Effector memory CD4-positive, alpha-beta T cell (primary cell): Measurements from ENCODE around the gene SH3BGR.
"Not testable (repeated sequence)": the region's sequence is repeated elsewhere in the genome, so short reads cannot be mapped to it uniquely, and the experiment has no call there.

Source experiments
- DNase-seq, 3 donors: peaks; one replicate each; pipeline ENCODE4 v3.0.0-alpha.2; 2020
- H3K27ac ChIP-seq: 2 replicates; pipeline ENCODE4 v1.7.0; 2013; ENCODE audit warnings: mild to moderate bottlenecking, low read length, moderate library complexity; ENCODE audit not compliant: insufficient read depth, poor library complexity, severe bottlenecking
- H3K27me3 ChIP-seq: replicated peaks from 2 replicates; pipeline ENCODE4 v1.7.0; 2013; ENCODE audit warnings: mild to moderate bottlenecking, low read length; ENCODE audit not compliant: insufficient read depth, control insufficient read depth, poor library complexity, severe bottlenecking
- H3K36me3 ChIP-seq: 2 replicates; pipeline ENCODE4 v1.7.0; 2013; ENCODE audit warnings: mild to moderate bottlenecking, low read length, moderate library complexity; ENCODE audit not compliant: control insufficient read depth, insufficient read depth
- H3K4me1 ChIP-seq: 2 replicates; pipeline ENCODE4 v1.7.0; 2013; ENCODE audit warnings: low read length, mild to moderate bottlenecking; ENCODE audit not compliant: control insufficient read depth, insufficient read depth, poor library complexity, severe bottlenecking
- H3K4me3 ChIP-seq: 2 replicates; pipeline ENCODE4 v1.7.0; 2013; ENCODE audit warnings: low read length, low read depth, mild to moderate bottlenecking; ENCODE audit not compliant: insufficient read depth, poor library complexity, severe bottlenecking
- H3K9me3 ChIP-seq: 2 replicates; pipeline ENCODE4 v1.7.0; 2013; ENCODE audit warnings: mild to moderate bottlenecking, low read length, moderate library complexity; ENCODE audit not compliant: control insufficient read depth
- total RNA-seq, 3 donors: gene quantifications; one replicate each; lab custom pipeline; 2026; lab: John Stamatoyannopoulos, UW

Gene SH3BGR
- total RNA-seq = 0 to 0.17 (median 0) reads per million in 3 donors

DNA sequence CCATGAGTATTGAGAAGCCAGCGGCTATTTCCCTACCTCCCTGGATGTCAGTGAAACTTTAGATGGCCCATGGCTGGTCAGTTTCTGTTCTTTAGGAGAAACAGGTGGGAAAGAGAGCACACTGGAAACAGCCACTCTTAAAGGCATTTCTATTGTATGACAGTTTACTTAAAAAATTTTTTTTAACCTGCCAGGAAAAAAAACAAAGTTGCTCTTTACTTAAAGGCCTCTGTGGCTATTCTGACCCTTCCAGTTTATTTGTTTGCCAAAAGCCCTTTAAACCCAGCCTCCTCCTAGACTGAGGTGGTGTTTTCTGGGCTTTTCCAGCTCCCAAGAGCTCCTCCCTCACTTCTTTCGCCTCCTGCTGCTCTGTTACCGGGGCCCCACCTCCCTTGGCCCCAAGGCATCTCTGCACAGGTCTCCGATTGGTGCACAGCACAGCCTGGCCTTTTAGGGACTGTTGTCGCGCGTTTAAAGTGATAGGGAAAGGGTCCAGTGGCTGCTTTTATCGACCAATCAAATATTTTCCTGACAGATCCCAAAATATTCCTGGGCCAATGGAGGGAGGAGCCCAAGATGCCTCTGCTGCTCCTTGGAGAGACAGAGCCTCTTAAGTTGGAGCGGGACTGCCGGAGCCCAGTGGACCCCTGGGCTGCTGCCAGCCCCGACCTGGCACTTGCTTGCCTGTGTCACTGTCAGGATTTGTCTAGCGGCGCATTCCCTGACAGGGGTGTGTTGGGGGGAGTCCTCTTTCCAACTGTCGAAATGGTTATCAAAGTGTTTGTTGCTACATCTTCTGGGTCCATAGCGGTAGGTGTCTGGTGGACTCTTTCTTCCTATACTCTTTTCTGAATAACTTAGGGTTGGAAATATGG lies at the start of gene SH3BGR:
SH3BGR (plus strand) TSS at position 639 of the 875 bp plus-strand sequence; CDS start at position 766, 127 bp downstream.
- no peaks in the 10 kb centered on the region for H3K4me1 ChIP-seq
- H3K27me3 ChIP-seq = no peaks in the 10 kb centered on the region
- no peak within 1 kb of the TSS for H3K27ac ChIP-seq
- no peak within 1 kb of the TSS for H3K4me3 ChIP-seq
- H3K36me3 ChIP-seq = no peaks in the 10 kb centered on the region
- no peak for DNase-seq
- H3K9me3 ChIP-seq = no peaks in the 10 kb centered on the region

DNA sequence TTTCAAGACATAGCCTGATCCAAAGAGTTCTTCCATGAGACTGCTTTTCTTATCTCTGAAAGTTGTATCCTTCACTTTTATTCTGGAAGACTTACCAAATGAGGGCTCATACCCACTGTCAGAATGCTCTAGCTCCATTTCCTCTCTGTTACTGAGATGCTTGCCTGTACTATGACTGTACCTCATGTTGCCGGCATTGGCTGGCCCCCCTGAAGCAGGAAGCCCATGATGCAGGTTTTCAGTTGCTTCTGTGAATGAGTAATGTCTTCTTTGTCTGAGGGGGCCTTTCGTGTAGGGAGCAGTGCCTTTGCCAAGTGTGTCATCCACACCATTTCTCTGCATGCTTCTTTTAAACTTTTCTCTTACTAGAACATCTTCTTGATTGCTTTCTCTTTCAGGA lies 45.7 kb upstream of the SH3BGR start:
- DNase-seq = no peak
- H3K27me3 ChIP-seq = no peaks in the 10 kb centered on the region
- H3K4me1 ChIP-seq = no peaks in the 10 kb centered on the region
- H3K27ac ChIP-seq = no peak overlapping the region
- H3K36me3 ChIP-seq = peaks cover 10% of the 10 kb centered on the region
- H3K9me3 ChIP-seq = no peaks in the 10 kb centered on the region
- no peak overlapping the region for H3K4me3 ChIP-seq

DNA sequence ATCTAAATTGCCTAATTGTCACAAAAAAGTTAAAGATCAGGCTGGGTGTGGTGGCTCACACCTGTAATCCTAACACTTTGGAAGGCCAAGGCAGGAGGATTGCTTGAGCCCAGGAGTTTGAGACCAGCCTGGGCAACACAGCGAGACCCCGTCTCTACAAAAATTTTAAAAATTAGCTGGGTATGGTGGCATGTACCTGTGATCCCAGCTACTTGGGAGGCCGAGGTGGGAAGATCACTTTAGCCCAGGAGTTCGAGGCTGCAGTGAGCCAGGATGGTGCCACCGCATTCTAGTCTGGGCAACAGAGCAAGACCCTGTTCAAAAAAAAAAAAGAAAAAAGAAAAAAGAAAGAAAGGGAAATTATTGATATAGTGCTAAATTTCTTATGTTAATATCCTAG lies 32.6 kb upstream of the SH3BGR start:
- not testable (repeated sequence) for H3K4me1 ChIP-seq, H3K27ac ChIP-seq, H3K9me3 ChIP-seq, DNase-seq, H3K4me3 ChIP-seq, H3K27me3 ChIP-seq, H3K36me3 ChIP-seq

DNA sequence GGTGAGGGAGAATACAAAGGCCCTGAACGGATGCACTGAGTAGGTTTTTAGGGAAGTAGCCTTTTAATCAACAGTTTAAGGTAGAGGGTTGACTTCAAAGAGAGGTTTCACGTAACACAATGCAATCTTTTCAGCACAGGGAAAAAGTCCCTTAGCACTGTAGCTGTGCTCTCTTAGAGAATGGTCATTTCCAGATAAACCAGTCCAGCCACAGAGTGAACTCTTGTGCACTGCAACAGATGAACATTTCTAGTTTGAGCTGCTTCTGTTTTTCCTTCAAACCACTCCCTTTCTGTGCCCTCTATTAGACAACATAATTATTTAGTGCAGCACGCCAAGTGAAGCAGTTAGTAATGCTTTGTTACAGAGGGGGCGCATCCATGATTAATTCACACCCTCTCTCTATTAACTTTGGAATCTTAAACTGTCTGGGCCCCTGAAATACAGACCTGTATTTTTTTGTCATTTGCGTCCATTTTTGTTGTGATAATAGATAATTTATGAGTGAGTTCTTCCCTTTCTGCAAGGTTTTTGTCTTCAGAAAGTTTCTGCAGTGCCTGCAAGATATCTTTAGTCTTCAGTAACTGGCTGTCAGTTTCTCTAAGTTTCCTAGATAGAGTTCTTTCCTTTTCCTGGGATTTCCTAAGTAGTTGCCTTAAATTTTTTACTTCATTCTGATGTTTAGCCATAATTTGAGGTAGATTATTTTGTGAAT lies 29.1 kb upstream of the SH3BGR start:
- Histone ChIP-seq H3K27ac (no peak overlapping the region), H3K9me3 (no peaks in the 10 kb centered on the region)

DNA sequence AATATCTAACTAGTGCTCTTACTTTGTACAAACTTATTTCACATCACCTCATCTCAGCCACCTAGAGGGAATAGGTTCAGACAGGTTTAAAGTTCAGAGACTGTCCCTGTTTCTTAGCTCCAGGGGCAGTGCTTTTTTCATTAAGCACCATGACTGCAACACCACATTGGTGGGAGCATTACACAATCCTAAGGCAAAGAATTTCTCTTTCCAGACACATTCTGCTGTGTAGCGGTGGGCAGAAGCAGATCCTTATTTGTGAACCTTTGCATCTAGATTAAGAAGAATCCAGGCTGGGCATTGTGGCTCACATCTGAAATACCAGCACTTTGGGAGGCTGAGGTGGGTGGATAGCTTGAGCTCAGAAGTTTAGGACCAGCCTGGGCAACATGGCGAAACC lies 22.3 kb upstream of the SH3BGR start:
- Histone ChIP-seq H3K4me1 (no peaks in the 10 kb centered on the region), H3K27ac (no peak overlapping the region), H3K4me3 (no peak overlapping the region), H3K27me3 (no peaks in the 10 kb centered on the region), H3K36me3 (no peaks in the 10 kb centered on the region), H3K9me3 (no peaks in the 10 kb centered on the region)
- DNase-seq = no peak

More for the DNA sequence above, 29.1 kb upstream of the SH3BGR start:
- Histone ChIP-seq H3K27me3 (no peaks in the 10 kb centered on the region), H3K4me1 (no peaks in the 10 kb centered on the region), H3K36me3 (no peaks in the 10 kb centered on the region), H3K4me3 (no peak overlapping the region)
- no peak for DNase-seq

DNA sequence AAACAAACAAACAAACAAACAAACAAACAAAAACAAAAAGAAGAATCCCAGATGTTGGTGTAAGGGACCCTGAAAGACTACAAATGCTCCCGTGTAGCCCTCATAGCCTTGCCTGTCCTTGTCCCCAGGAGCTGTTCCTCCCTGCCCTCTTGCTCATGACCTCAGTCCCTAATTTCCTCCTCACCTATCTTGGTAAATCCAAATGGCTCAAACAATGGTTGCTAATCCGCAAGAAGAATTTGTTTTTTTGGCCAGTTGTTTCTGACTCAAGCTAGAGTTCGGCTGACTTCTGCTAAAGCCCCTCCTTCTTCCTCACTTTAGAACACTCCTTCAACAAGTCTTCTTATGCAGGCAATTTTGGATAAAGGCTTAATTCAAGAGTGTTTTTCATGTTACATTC lies 21.8 kb upstream of the SH3BGR start:
- Histone ChIP-seq H3K4me3 (no peak overlapping the region), H3K27ac (no peak overlapping the region), H3K9me3 (no peaks in the 10 kb centered on the region), H3K4me1 (no peaks in the 10 kb centered on the region), H3K36me3 (no peaks in the 10 kb centered on the region), H3K27me3 (no peaks in the 10 kb centered on the region)
- no peak for DNase-seq

DNA sequence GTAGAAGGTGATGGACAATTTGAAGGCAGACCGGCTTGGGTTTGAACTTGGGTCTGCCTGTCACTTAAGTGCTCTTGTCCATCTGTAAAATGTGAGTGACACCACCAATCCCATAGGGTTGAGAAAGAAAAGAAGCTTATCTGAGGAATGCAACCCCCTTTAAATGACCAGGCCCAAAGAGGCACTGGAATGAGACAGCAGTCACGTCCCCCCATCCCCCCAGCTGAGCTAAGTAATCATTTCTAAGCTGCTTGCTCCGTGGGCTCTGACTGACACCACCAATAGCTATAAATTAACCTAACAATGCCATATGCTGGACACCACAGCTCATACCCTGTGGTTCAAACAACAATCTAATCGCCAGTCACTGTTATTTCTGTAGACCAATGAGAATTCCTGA lies 21.3 kb upstream of the SH3BGR start:
- no peaks in the 10 kb centered on the region for H3K36me3 ChIP-seq
- H3K4me1 ChIP-seq = no peaks in the 10 kb centered on the region
- H3K27me3 ChIP-seq = no peaks in the 10 kb centered on the region
- H3K9me3 ChIP-seq = no peaks in the 10 kb centered on the region
- no peak overlapping the region for H3K27ac ChIP-seq
- H3K4me3 ChIP-seq = no peak overlapping the region
- no peak for DNase-seq

DNA sequence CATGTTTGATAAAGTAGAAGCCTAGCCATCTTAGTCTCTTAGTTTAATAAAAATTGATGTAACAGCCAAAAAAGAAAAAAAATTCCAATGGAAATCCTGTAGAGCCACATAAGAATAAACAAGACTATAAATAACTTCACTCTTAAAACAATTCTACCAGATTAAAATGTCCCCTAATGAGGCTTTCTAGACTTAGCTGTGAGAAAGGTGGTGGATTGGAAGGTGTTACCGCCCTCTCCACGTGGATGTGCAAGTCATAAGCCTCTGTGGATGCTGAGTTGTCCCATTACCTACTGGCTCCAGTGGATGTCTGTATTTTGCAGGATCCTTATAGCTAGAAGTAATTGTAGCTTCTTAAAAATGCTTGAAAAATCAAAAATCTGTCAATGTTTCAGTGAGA lies 20.8 kb upstream of the SH3BGR start:
- Histone ChIP-seq H3K9me3 (no peaks in the 10 kb centered on the region), H3K4me3 (no peak overlapping the region), H3K4me1 (no peaks in the 10 kb centered on the region), H3K27me3 (no peaks in the 10 kb centered on the region), H3K36me3 (no peaks in the 10 kb centered on the region), H3K27ac (no peak overlapping the region)
- no peak for DNase-seq

DNA sequence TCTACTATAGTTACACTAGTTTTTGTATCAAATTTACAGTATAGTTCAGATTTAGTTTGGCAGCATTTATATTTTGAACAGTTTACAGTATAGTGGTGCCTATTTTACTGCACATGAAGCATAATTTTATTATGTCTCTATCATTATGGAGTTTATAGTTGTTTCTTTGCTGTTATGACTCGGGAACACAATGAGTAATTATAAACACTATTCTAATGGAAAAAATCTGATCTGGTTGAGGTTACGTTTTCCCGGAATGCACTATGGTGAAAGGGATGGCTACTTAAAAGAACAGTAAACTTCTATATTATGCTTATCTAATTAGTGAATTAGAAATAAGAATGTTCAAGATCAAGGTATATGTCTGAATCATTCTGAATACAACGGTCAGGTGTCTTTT lies 16.8 kb upstream of the SH3BGR start:
- no peaks in the 10 kb centered on the region for H3K4me1 ChIP-seq
- H3K36me3 ChIP-seq = no peaks in the 10 kb centered on the region
- no peaks in the 10 kb centered on the region for H3K9me3 ChIP-seq
- DNase-seq = no peak
- no peak overlapping the region for H3K4me3 ChIP-seq
- no peaks in the 10 kb centered on the region for H3K27me3 ChIP-seq
- no peak overlapping the region for H3K27ac ChIP-seq

DNA sequence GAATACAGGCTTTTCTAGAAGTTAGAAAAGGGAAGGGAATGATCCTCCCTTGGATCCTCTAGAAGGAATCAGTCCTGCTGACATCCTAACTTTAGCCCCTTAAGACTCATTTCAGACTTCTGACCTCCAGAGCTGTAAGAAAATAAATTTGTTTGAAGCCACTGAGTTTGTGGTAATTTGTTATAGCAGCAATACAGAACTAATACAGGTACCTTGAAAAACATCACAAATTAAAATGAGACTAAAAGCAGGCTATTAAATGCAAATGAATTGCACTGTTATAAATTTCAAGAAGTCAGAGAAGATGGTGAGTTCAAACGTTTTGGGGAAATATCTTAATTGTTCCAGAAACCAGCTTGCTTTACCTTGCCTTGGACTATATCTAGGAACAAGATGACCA lies 12.5 kb upstream of the SH3BGR start:
- no peaks in the 10 kb centered on the region for H3K4me1 ChIP-seq
- no peak for DNase-seq
- no peak overlapping the region for H3K27ac ChIP-seq
- no peaks in the 10 kb centered on the region for H3K36me3 ChIP-seq
- no peaks in the 10 kb centered on the region for H3K27me3 ChIP-seq
- no peak overlapping the region for H3K4me3 ChIP-seq
- no peaks in the 10 kb centered on the region for H3K9me3 ChIP-seq
